ENCODE data around the gene ZNF579. TPM values are rescaled to one million over a fixed set of nuclear protein-coding genes. Genes with fewer than 3 reads are reported as not detected.
A peak's percentile ranks its signal among the peaks of the same experiment; 100 is the strongest.

ZNF579 gene
- total and polyA plus RNA-seq, 10 of the 15 experiments (the other 5 are each of a cell fraction or from before 2014, with no cell fraction given), result 0.11 to 11.7 (median 1.5) TPM

- TF ChIP-seq BCL3 (IDR thresholded peaks at IDR 0.05; ENCODE audit: borderline replicate concordance, insufficient read depth, low read depth, low read length, poor library complexity, severe bottlenecking), result no peak
- no peak for TF ChIP-seq RFX5 (IDR thresholded peaks at IDR 0.05; ENCODE audit: low read depth, low read length)
- no peak for TF ChIP-seq RAD21 (IDR thresholded peaks at IDR 0.05; ENCODE audit: insufficient read depth, low read depth, low read length)
- TF ChIP-seq SPI1 (IDR thresholded peaks at IDR 0.05; ENCODE audit: borderline replicate concordance, insufficient read depth, low read depth, low read length), result no peak
- TF ChIP-seq LARP7 (IDR thresholded peaks at IDR 0.05), result no peak
- TF ChIP-seq SREBF1 (IDR thresholded peaks at IDR 0.05; ENCODE audit: low read length), result no peak
- no peak for TF ChIP-seq MAX (IDR thresholded peaks at IDR 0.05; ENCODE audit: low read depth, low read length)
- TF ChIP-seq DPF2 (IDR thresholded peaks at IDR 0.05), result no peak
- TF ChIP-seq, protein P1, sequence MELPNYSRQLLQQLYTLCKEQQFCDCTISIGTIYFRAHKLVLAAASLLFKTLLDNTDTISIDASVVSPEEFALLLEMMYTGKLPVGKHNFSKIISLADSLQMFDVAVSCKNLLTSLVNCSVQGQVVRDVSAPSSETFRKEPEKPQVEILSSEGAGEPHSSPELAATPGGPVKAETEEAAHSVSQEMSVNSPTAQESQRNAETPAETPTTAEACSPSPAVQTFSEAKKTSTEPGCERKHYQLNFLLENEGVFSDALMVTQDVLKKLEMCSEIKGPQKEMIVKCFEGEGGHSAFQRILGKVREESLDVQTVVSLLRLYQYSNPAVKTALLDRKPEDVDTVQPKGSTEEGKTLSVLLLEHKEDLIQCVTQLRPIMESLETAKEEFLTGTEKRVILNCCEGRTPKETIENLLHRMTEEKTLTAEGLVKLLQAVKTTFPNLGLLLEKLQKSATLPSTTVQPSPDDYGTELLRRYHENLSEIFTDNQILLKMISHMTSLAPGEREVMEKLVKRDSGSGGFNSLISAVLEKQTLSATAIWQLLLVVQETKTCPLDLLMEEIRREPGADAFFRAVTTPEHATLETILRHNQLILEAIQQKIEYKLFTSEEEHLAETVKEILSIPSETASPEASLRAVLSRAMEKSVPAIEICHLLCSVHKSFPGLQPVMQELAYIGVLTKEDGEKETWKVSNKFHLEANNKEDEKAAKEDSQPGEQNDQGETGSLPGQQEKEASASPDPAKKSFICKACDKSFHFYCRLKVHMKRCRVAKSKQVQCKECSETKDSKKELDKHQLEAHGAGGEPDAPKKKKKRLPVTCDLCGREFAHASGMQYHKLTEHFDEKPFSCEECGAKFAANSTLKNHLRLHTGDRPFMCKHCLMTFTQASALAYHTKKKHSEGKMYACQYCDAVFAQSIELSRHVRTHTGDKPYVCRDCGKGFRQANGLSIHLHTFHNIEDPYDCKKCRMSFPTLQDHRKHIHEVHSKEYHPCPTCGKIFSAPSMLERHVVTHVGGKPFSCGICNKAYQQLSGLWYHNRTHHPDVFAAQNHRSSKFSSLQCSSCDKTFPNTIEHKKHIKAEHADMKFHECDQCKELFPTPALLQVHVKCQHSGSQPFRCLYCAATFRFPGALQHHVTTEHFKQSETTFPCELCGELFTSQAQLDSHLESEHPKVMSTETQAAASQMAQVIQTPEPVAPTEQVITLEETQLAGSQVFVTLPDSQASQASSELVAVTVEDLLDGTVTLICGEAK (IDR thresholded peaks at IDR 0.05; ENCODE audit: borderline replicate concordance), result no peak
- TF ChIP-seq FOXM1 (IDR thresholded peaks at IDR 0.05; ENCODE audit: low read depth, low read length), result no peak
- no peak for TF ChIP-seq BRCA1 (IDR thresholded peaks at IDR 0.05; ENCODE audit: low read depth, low read length)
- TF ChIP-seq PRDM15 (CRISPR knock-in tag; IDR thresholded peaks at IDR 0.05), result no peak
- no peak for TF ChIP-seq SMC3 (IDR thresholded peaks at IDR 0.05; ENCODE audit: borderline replicate concordance, low read length)
- no peak for TF ChIP-seq ZNF24 (IDR thresholded peaks at IDR 0.05)
- TF ChIP-seq CBX5 (IDR thresholded peaks at IDR 0.05; ENCODE audit: low read depth), result 0 out of 2 replicates have a peak, but pooled peaks have one; percentile 35
- 0 out of 2 replicates have a peak, but pooled peaks have one; percentile 37 for TF ChIP-seq NBN (IDR thresholded peaks at IDR 0.05)
- no peak for TF ChIP-seq BCL11A (IDR thresholded peaks at IDR 0.05; ENCODE audit: low read depth, low read length)
- TF ChIP-seq, protein P2, sequence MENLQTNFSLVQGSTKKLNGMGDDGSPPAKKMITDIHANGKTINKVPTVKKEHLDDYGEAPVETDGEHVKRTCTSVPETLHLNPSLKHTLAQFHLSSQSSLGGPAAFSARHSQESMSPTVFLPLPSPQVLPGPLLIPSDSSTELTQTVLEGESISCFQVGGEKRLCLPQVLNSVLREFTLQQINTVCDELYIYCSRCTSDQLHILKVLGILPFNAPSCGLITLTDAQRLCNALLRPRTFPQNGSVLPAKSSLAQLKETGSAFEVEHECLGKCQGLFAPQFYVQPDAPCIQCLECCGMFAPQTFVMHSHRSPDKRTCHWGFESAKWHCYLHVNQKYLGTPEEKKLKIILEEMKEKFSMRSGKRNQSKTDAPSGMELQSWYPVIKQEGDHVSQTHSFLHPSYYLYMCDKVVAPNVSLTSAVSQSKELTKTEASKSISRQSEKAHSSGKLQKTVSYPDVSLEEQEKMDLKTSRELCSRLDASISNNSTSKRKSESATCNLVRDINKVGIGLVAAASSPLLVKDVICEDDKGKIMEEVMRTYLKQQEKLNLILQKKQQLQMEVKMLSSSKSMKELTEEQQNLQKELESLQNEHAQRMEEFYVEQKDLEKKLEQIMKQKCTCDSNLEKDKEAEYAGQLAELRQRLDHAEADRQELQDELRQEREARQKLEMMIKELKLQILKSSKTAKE (IDR thresholded peaks at IDR 0.05; ENCODE audit: low read depth, poor library complexity, severe bottlenecking), result no peak
Measured at GRCh38 chr19:55624109-55625003, 43.7 kb upstream of the ZNF579 start, which contains the start of gene ZNF784 (continued).
